HG02981 (cell line): ENCODE data around the gene TEX13B.
"Not testable (repeated sequence)": the region's sequence is repeated elsewhere in the genome, so short reads cannot be mapped to it uniquely, and the experiment has no call there.

ENCODE experiments used
- ATAC-seq: cut with Tn5 transposase; IDR thresholded peaks from one replicate; pipeline ENCODE4 v1.9.1; 2021; ENCODE audit warnings: mild to moderate bottlenecking, moderate library complexity; ENCODE audit not compliant: unreplicated experiment

TEX13B gene

GRCh38 chrX:107982356-107982755 lies at the start of gene TEX13B:
TSS of gene TEX13B (minus strand) at chrX:107982370. CDS start at chrX:107982127, 243 bp downstream.
- ATAC-seq, result no peak

- no peak for ATAC-seq
These were observed 48.0 kb upstream of the TEX13B start for GRCh38 chrX:108029928-108030711.

GRCh38 chrX:108028854-108029253 lies 46.7 kb upstream of the TEX13B start:
- no peak for ATAC-seq

- ATAC-seq, result no peak
These were observed 43.9 kb upstream of the TEX13B start for GRCh38 chrX:108025954-108026600.

GRCh38 chrX:108025376-108025775 lies 43.2 kb upstream of the TEX13B start:
- ATAC-seq, result no peak

- ATAC-seq, result no peak
These were observed 40.4 kb upstream of the TEX13B start for GRCh38 chrX:108022491-108023089.

GRCh38 chrX:108020631-108021030 lies 38.5 kb upstream of the TEX13B start:
- ATAC-seq, result no peak

- ATAC-seq, result no peak
These were observed 37.3 kb upstream of the TEX13B start for GRCh38 chrX:108019382-108019875.

GRCh38 chrX:108018656-108019381 lies 36.6 kb upstream of the TEX13B start:
- no peak for ATAC-seq

GRCh38 chrX:108001218-108001814 lies 19.1 kb upstream of the TEX13B start:
- peak; percentile 70 for ATAC-seq

GRCh38 chrX:108000751-108001150 lies 18.6 kb upstream of the TEX13B start:
- ATAC-seq, result no peak

- ATAC-seq, result no peak
These were observed 14.0 kb upstream of the TEX13B start for GRCh38 chrX:107996124-107996523.

GRCh38 chrX:107985033-107985432 lies 2.9 kb upstream of the TEX13B start:
- no peak for ATAC-seq

- no peak for ATAC-seq
These were observed 2.6 kb downstream of the TEX13B start for GRCh38 chrX:107979534-107979933.

- no peak for ATAC-seq
These were observed 3.4 kb downstream of the TEX13B start for GRCh38 chrX:107978707-107979307.

GRCh38 chrX:107978071-107978470 lies 4.1 kb downstream of the TEX13B start:
- no peak for ATAC-seq

- ATAC-seq, result no peak
These were observed 10.5 kb downstream of the TEX13B start for GRCh38 chrX:107971636-107972035.

GRCh38 chrX:107970073-107970472 lies 12.1 kb downstream of the TEX13B start:
- ATAC-seq, result no peak

GRCh38 chrX:107968623-107969022 lies 13.5 kb downstream of the TEX13B start:
- peak; percentile 95 for ATAC-seq

- ATAC-seq, result not testable (repeated sequence)
These were observed 26.8 kb downstream of the TEX13B start for GRCh38 chrX:107955337-107955736.
